Caco-2 (cell line): Measurements from ENCODE around the gene NEK10. TPM values are rescaled to one million over a fixed set of nuclear protein-coding genes. Genes with fewer than 3 reads are reported as not detected.

Experiments used
- BruUV-seq: library from RNA; stranded (reverse); fragments of 400-500 nt; replicated peaks from 2 replicates; lab custom pipeline; 2021; lab: Mats Ljungman, UMichigan
- CTCF ChIA-PET: fragments of 300-600 bp; sonication (Branson Sonifier 250); formaldehyde crosslinking; loops from one replicate; lab custom pipeline; 2022; ENCODE audit warnings: antibody characterized with exemption; lab: Charles Lee
- POLR2A ChIA-PET: fragments of 300-600 bp; sonication (Branson Sonifier 250); formaldehyde crosslinking; loops from one replicate; lab custom pipeline; 2022; ENCODE audit warnings: antibody characterized with exemption; lab: Charles Lee
- DNase-seq, 2 experiments: peaks; one replicate each; pipeline versions ENCODE4 v3.0.0 to v3.0.0-alpha.2; 2020 to 2022
- H3K27me3 ChIP-seq: replicated peaks from 2 replicates; pipeline ENCODE4 v1.6.0; 2011; ENCODE audit warnings: low read length; ENCODE audit not compliant: control insufficient read depth, insufficient read depth
- H3K36me3 ChIP-seq: 2 replicates; pipeline ENCODE4 v1.5.1; 2011; ENCODE audit warnings: low read length; ENCODE audit not compliant: control insufficient read depth, insufficient read depth
- H3K4me1 ChIP-seq: fragments of 250-450 bp; sonication (Bioruptor Pico); 2 replicates; pipeline ENCODE4 v1.5.1; 2020; ENCODE audit warnings: mild to moderate bottlenecking
- H3K4me3 ChIP-seq: 2 replicates; pipeline ENCODE4 v1.5.1; 2011; ENCODE audit warnings: low read depth, mild to moderate bottlenecking, control low read depth, low read length
- H3K9me3 ChIP-seq: fragments of 250-450 bp; sonication (Bioruptor Pico); 2 replicates; pipeline ENCODE4 v1.5.1; 2020; ENCODE audit warnings: mild to moderate bottlenecking, moderate library complexity
- H3K27ac Mint-ChIP-seq: one replicate; pipeline ENCODE4 v1.8.0; 2022; ENCODE audit warnings: mixed read lengths; ENCODE audit not compliant: unreplicated experiment
- H3K27me3 Mint-ChIP-seq: one replicate; pipeline ENCODE4 v1.8.0; 2022; ENCODE audit warnings: mixed read lengths; ENCODE audit not compliant: insufficient read depth, unreplicated experiment
- H3K36me3 Mint-ChIP-seq: one replicate; pipeline ENCODE4 v1.8.0; 2022; ENCODE audit warnings: mild to moderate bottlenecking, mixed read lengths; ENCODE audit not compliant: insufficient read depth, unreplicated experiment
- H3K4me1 Mint-ChIP-seq: one replicate; pipeline ENCODE4 v1.8.0; 2022; ENCODE audit warnings: low read depth, mixed read lengths; ENCODE audit not compliant: unreplicated experiment
- H3K4me3 Mint-ChIP-seq: one replicate; pipeline ENCODE4 v1.8.0; 2022; ENCODE audit warnings: mild to moderate bottlenecking, moderate library complexity, mixed read lengths; ENCODE audit not compliant: unreplicated experiment
- H3K9me3 Mint-ChIP-seq: one replicate; pipeline ENCODE4 v1.8.0; 2022; ENCODE audit warnings: mixed read lengths; ENCODE audit not compliant: unreplicated experiment
- CTCF ChIP-seq, 2 experiments: fragments of 200-600 bp in 1 of 2; IDR thresholded peaks; 1 replicate in 1 of 2; 2 replicates in 1 of 2; pipeline versions ENCODE4 v1.5.1 to v1.8.0; 2011 to 2022; ENCODE audit warnings: antibody characterized with exemption in 1 of 2, control low read depth in 1 of 2, inconsistent platforms in 1 of 2, low read depth in 1 of 2, low read length in 1 of 2, mild to moderate bottlenecking in 1 of 2, moderate library complexity in 1 of 2; ENCODE audit not compliant: insufficient read depth in 1 of 2, severe bottlenecking in 1 of 2, unreplicated experiment in 1 of 2
- intact Hi-C: fragments of 100-400 bp; cut with micrococcal nuclease; formaldehyde crosslinking; loops from one replicate; pipeline ENCODE4 v1.10.0; 2022; ENCODE audit not compliant: unreplicated experiment
- total RNA-seq: library from RNA; stranded (reverse); gene quantifications from 2 replicates; pipeline ENCODE4 v1.2.3, GENCODE V29; 2022

The NEK10 gene
- total RNA-seq, 1 experiment from 2014 or later, result 0.39 TPM

- no peaks in the 10 kb centered on the region for H3K9me3 ChIP-seq
- Mint-ChIP-seq H3K9me3 (peaks cover 13% of the 10 kb centered on the region), H3K4me1 (no peaks in the 10 kb centered on the region), H3K4me3 (no peak overlapping the region), H3K36me3 (no peaks in the 10 kb centered on the region), H3K27me3 (no peaks in the 10 kb centered on the region), H3K27ac (no peak overlapping the region)
- ChIA-PET POLR2A (no interaction called here), CTCF (no interaction called here)
- no peaks in the 10 kb centered on the region for H3K36me3 ChIP-seq
- H3K4me1 ChIP-seq, result no peaks in the 10 kb centered on the region
- no peak overlapping the region for H3K4me3 ChIP-seq
- BruUV-seq, result no TSS peak
- no peak for DNase-seq
- intact Hi-C loops, result no loop called here
- no peaks in the 10 kb centered on the region for H3K27me3 ChIP-seq
- no peak for TF ChIP-seq CTCF (IDR thresholded peaks at IDR 0.05; ENCODE audit: insufficient read depth in 1 of 2, low read depth in 1 of 2, low read length in 1 of 2, severe bottlenecking in 1 of 2, unreplicated experiment in 1 of 2)
Observed at GRCh38 chr3:27326629-27327545, 42.3 kb downstream of the NEK10 start.

- CTCF ChIA-PET, result no interaction called here
- no peak overlapping the region for H3K4me3 Mint-ChIP-seq
- Histone ChIP-seq H3K9me3 (no peaks in the 10 kb centered on the region), H3K27me3 (no peaks in the 10 kb centered on the region), H3K4me3 (no peak overlapping the region), H3K36me3 (no peaks in the 10 kb centered on the region), H3K4me1 (no peaks in the 10 kb centered on the region)
- TF ChIP-seq CTCF (IDR thresholded peaks at IDR 0.05; ENCODE audit: insufficient read depth in 1 of 2, low read depth in 1 of 2, low read length in 1 of 2, severe bottlenecking in 1 of 2, unreplicated experiment in 1 of 2), result no peak
- POLR2A ChIA-PET, result no interaction called here
- H3K9me3 Mint-ChIP-seq, result peaks cover 13% of the 10 kb centered on the region
- intact Hi-C loops, result no loop called here
- no peak for DNase-seq
- no peaks in the 10 kb centered on the region for H3K4me1 Mint-ChIP-seq
- H3K27me3 Mint-ChIP-seq, result no peaks in the 10 kb centered on the region
- no TSS peak for BruUV-seq
- H3K36me3 Mint-ChIP-seq, result no peaks in the 10 kb centered on the region
- no peak overlapping the region for H3K27ac Mint-ChIP-seq
Observed at GRCh38 chr3:27326202-27326601, 43.0 kb downstream of the NEK10 start.

- no peak overlapping the region for H3K4me3 Mint-ChIP-seq
- H3K4me1 ChIP-seq, result no peaks in the 10 kb centered on the region
- POLR2A ChIA-PET, result no interaction called here
- H3K36me3 Mint-ChIP-seq, result no peaks in the 10 kb centered on the region
- intact Hi-C loops, result no loop called here
- H3K4me1 Mint-ChIP-seq, result no peaks in the 10 kb centered on the region
- peaks cover 13% of the 10 kb centered on the region for H3K9me3 Mint-ChIP-seq
- no peaks in the 10 kb centered on the region for H3K27me3 ChIP-seq
- no peak overlapping the region for H3K4me3 ChIP-seq
- DNase-seq, result no peak
- BruUV-seq, result no TSS peak
- no peak overlapping the region for H3K27ac Mint-ChIP-seq
- no peaks in the 10 kb centered on the region for H3K36me3 ChIP-seq
- no peaks in the 10 kb centered on the region for H3K27me3 Mint-ChIP-seq
- H3K9me3 ChIP-seq, result no peaks in the 10 kb centered on the region
- peak in 1 of 2 experiments; percentile 8 for TF ChIP-seq CTCF (IDR thresholded peaks at IDR 0.05; ENCODE audit: insufficient read depth in 1 of 2, low read depth in 1 of 2, low read length in 1 of 2, severe bottlenecking in 1 of 2, unreplicated experiment in 1 of 2)
- CTCF ChIA-PET, result no interaction called here
Observed at GRCh38 chr3:27325419-27325818, 43.8 kb downstream of the NEK10 start.
